Neural cell (in vitro differentiated cells): ENCODE results near the gene SEC61B. TPM values are rescaled to one million over a fixed set of nuclear protein-coding genes. Genes with fewer than 3 reads are reported as not detected.

Experiments
- H2AFZ ChIP-seq: fragments of 200-600, 300-800 bp; sonication (generic), shearing (Covaris generic); 2 replicates; pipeline ENCODE4 v1.6.0; 2014; ENCODE audit warnings: low read depth, mild to moderate bottlenecking, antibody characterized with exemption, low read length, moderate library complexity
- H3F3A ChIP-seq: fragments of 200-600 bp; shearing (Covaris generic); 2 replicates; pipeline ENCODE4 v1.6.1; 2016; ENCODE audit warnings: mild to moderate bottlenecking, moderate library complexity, mixed read lengths, antibody characterized with exemption, low read length; ENCODE audit not compliant: insufficient read depth, poor library complexity, severe bottlenecking
- H3K27ac ChIP-seq: fragments of 200-600, 300-800 bp; sonication (generic), shearing (Covaris generic); 2 replicates; pipeline ENCODE4 v1.5.1; 2014; ENCODE audit warnings: mild to moderate bottlenecking, low read length, moderate library complexity
- H3K27me3 ChIP-seq: fragments of 300-800, 200-600 bp; sonication (generic), shearing (Covaris generic); 2 replicates; pipeline ENCODE4 v1.6.0; 2014; ENCODE audit warnings: mild to moderate bottlenecking, low read depth, low read length, moderate library complexity; ENCODE audit not compliant: insufficient read depth
- H3K36me3 ChIP-seq: fragments of 300-800, 200-600 bp; sonication (generic), shearing (Covaris generic); 2 replicates; pipeline ENCODE4 v1.5.1; 2014; ENCODE audit warnings: mild to moderate bottlenecking, antibody characterized with exemption, low read length, moderate library complexity; ENCODE audit not compliant: insufficient read depth
- H3K4me2 ChIP-seq: fragments of 300-800, 200-600 bp; sonication (generic), shearing (Covaris generic); 2 replicates; pipeline ENCODE4 v1.6.0; 2014; ENCODE audit warnings: mild to moderate bottlenecking, low read length
- H3K4me3 ChIP-seq: fragments of 300-800, 200-600 bp; sonication (generic), shearing (Covaris generic); 2 replicates; pipeline ENCODE4 v1.5.1; 2014; ENCODE audit warnings: mild to moderate bottlenecking, low read length, moderate library complexity
- H3K79me2 ChIP-seq: fragments of 200-600 bp; shearing (Covaris generic); replicated peaks from 2 replicates; pipeline ENCODE4 v1.6.0; 2014; ENCODE audit warnings: mild to moderate bottlenecking, low read length, moderate library complexity; ENCODE audit not compliant: insufficient read depth
- H3K9ac ChIP-seq: fragments of 300-800, 200-600 bp; sonication (generic), shearing (Covaris generic); 2 replicates; pipeline ENCODE4 v1.6.1; 2016; ENCODE audit warnings: mild to moderate bottlenecking, low read length, mixed read lengths
- H3K9me2 ChIP-seq: fragments of 200-600 bp; shearing (Covaris generic); 2 replicates; pipeline ENCODE4 v1.6.1; 2016; ENCODE audit warnings: mild to moderate bottlenecking, low read length, mixed read lengths; ENCODE audit not compliant: insufficient read depth
- H3K9me3 ChIP-seq: fragments of 200-600, 300-800 bp; sonication (generic), shearing (Covaris generic); 2 replicates; pipeline ENCODE4 v1.6.1; 2016; ENCODE audit warnings: mild to moderate bottlenecking, mixed run types, low read length, moderate library complexity, mixed read lengths
- H4K20me1 ChIP-seq: fragments of 200-600 bp; shearing (Covaris generic); 2 replicates; pipeline ENCODE4 v1.6.1; 2016; ENCODE audit warnings: mild to moderate bottlenecking, mixed run types; ENCODE audit not compliant: insufficient read depth
- CTCF ChIP-seq: fragments of 450-650 bp; IDR thresholded peaks from 2 replicates; pipeline ENCODE4 v1.5.1; 2014; ENCODE audit warnings: antibody characterized with exemption, mild to moderate bottlenecking, moderate library complexity; ENCODE audit not compliant: poor library complexity, severe bottlenecking
- EP300 ChIP-seq: fragments of 450-650 bp; conservative IDR thresholded peaks from 2 replicates; pipeline ENCODE4 v1.6.1; 2014; ENCODE audit warnings: antibody characterized with exemption, mild to moderate bottlenecking, moderate library complexity; ENCODE audit not compliant: poor library complexity, severe bottlenecking
- EZH2 ChIP-seq: fragments of 200-600, 300-800 bp; shearing (Covaris generic), sonication (generic); IDR thresholded peaks from 2 replicates; pipeline ENCODE4 v1.6.1; 2014; ENCODE audit warnings: antibody characterized with exemption, low read length, borderline replicate concordance, mild to moderate bottlenecking; ENCODE audit not compliant: insufficient read depth, poor library complexity, severe bottlenecking
- MXI1 ChIP-seq: fragments of 450-650 bp; conservative IDR thresholded peaks from 2 replicates; pipeline ENCODE4 v1.6.1; 2014; ENCODE audit warnings: antibody characterized with exemption, mild to moderate bottlenecking; ENCODE audit not compliant: poor library complexity, severe bottlenecking
- POLR2AphosphoS5 ChIP-seq: IDR thresholded peaks from 2 replicates; pipeline ENCODE4 v1.6.1; 2012
- RAD21 ChIP-seq: fragments of 450-650 bp; conservative IDR thresholded peaks from 2 replicates; pipeline ENCODE4 v1.6.1; 2014; ENCODE audit warnings: antibody characterized with exemption, mild to moderate bottlenecking, moderate library complexity
- REST ChIP-seq: IDR thresholded peaks from 2 replicates; pipeline ENCODE4 v1.6.1; 2012; ENCODE audit warnings: borderline replicate concordance
- SMC3 ChIP-seq: fragments of 450-650 bp; conservative IDR thresholded peaks from 2 replicates; pipeline ENCODE4 v1.6.1; 2014; ENCODE audit warnings: antibody characterized with exemption, mild to moderate bottlenecking, moderate library complexity; ENCODE audit not compliant: poor library complexity
- TAF1 ChIP-seq: IDR thresholded peaks from 2 replicates; pipeline ENCODE4 v1.6.1; 2012; ENCODE audit warnings: low read depth
- polyA plus RNA-seq: library from polyadenylated mRNA; depleted of rRNA; stranded (reverse); fragments of >200 nt; gene quantifications from 2 replicates; pipeline ENCODE4 v1.2.3, GENCODE V29; 2014

The SEC61B gene
- polyA plus RNA-seq, 1 donor from 2014 or later = 203 TPM

- Histone ChIP-seq H3K36me3 (no peaks in the 10 kb centered on the region), H2AFZ (no peak overlapping the region), H3K9ac (no peak overlapping the region)
These were observed 37.3 kb downstream of the SEC61B start for GRCh38 chr9:99259231-99259918.

GRCh38 chr9:99261923-99262322 is 39.8 kb downstream of the SEC61B start:
- no peak overlapping the region for H3K4me2 ChIP-seq
- H3K9me3 ChIP-seq = no peaks in the 10 kb centered on the region
- no peak overlapping the region for H3K9ac ChIP-seq
- H3F3A ChIP-seq = no peaks in the 10 kb centered on the region
- no peaks in the 10 kb centered on the region for H4K20me1 ChIP-seq
- no peaks in the 10 kb centered on the region for H3K36me3 ChIP-seq
- no peak overlapping the region for H3K27ac ChIP-seq
- H3K4me3 ChIP-seq = no peak overlapping the region
- H3K27me3 ChIP-seq = no peaks in the 10 kb centered on the region
- no peak overlapping the region for H2AFZ ChIP-seq
- no peaks in the 10 kb centered on the region for H3K79me2 ChIP-seq
- no peaks in the 10 kb centered on the region for H3K9me2 ChIP-seq
- TF ChIP-seq SMC3 (no peak), CTCF (no peak), TAF1 (no peak), EP300 (no peak), REST (no peak)

More at GRCh38 chr9:99259231-99259918, 37.3 kb downstream of the SEC61B start:
- Histone ChIP-seq H3K27me3 (no peaks in the 10 kb centered on the region), H3K4me3 (no peak overlapping the region), H3F3A (no peaks in the 10 kb centered on the region), H3K4me2 (no peak overlapping the region), H3K27ac (no peak overlapping the region), H4K20me1 (no peaks in the 10 kb centered on the region), H3K79me2 (no peaks in the 10 kb centered on the region), H3K9me3 (no peaks in the 10 kb centered on the region), H3K9me2 (no peaks in the 10 kb centered on the region)
- TF ChIP-seq CTCF = no peak
- TF ChIP-seq POLR2AphosphoS5 = no peak
- no peak for TF ChIP-seq EP300
- TF ChIP-seq MXI1 = no peak
- TF ChIP-seq SMC3 = no peak
- TF ChIP-seq REST = no peak
- no peak for TF ChIP-seq TAF1
- no peak for TF ChIP-seq RAD21
- TF ChIP-seq EZH2 = no peak
